Measurements from ENCODE around the gene FBL. TPM values are rescaled to one million over a fixed set of nuclear protein-coding genes. Genes with fewer than 3 reads are reported as not detected.
"Not testable (repeated sequence)": the region's sequence is repeated elsewhere in the genome, so short reads cannot be mapped to it uniquely, and the experiment has no call there.

The FBL gene
- total RNA-seq, 1 donor from 2014 or later, result 250 TPM

DNA sequence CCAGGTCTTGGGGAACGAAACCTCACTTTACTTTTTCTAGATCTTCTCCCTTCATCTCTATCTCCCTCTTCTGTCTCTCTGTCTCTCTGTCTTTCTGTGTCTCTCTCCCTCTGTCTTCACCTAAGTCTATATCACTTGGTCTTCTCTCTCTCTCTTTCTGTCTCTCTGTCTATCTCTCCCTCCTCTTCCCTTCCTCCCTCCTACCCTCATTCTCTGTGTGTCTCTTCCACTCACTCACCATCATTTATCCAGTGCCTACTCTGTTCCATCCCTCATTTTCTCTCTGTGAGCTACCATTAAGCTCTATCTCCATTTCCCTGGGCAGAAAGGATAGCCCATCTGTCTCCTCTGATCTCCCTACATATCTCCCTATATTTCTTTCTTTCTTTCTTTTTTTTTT is 32.2 kb upstream of the FBL start:
- Mint-ChIP-seq H3K27me3 (peaks cover 10% of the 10 kb centered on the region), H3K36me3 (ENCODE audit: insufficient read depth) (no peaks in the 10 kb centered on the region), H3K9me3 (ENCODE audit: low read depth) (no peaks in the 10 kb centered on the region), H3K4me1 (ENCODE audit: low read depth) (no peaks in the 10 kb centered on the region), H3K27ac (no peak overlapping the region), H3K4me3 (ENCODE audit: low read depth) (no peak overlapping the region)
- TF ChIP-seq, protein P1, sequence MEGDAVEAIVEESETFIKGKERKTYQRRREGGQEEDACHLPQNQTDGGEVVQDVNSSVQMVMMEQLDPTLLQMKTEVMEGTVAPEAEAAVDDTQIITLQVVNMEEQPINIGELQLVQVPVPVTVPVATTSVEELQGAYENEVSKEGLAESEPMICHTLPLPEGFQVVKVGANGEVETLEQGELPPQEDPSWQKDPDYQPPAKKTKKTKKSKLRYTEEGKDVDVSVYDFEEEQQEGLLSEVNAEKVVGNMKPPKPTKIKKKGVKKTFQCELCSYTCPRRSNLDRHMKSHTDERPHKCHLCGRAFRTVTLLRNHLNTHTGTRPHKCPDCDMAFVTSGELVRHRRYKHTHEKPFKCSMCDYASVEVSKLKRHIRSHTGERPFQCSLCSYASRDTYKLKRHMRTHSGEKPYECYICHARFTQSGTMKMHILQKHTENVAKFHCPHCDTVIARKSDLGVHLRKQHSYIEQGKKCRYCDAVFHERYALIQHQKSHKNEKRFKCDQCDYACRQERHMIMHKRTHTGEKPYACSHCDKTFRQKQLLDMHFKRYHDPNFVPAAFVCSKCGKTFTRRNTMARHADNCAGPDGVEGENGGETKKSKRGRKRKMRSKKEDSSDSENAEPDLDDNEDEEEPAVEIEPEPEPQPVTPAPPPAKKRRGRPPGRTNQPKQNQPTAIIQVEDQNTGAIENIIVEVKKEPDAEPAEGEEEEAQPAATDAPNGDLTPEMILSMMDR (IDR thresholded peaks at IDR 0.05; ENCODE audit: unreplicated experiment), result no peak
- DNase-seq (ENCODE audit: low spot score, unreplicated experiment), result no peak

DNA sequence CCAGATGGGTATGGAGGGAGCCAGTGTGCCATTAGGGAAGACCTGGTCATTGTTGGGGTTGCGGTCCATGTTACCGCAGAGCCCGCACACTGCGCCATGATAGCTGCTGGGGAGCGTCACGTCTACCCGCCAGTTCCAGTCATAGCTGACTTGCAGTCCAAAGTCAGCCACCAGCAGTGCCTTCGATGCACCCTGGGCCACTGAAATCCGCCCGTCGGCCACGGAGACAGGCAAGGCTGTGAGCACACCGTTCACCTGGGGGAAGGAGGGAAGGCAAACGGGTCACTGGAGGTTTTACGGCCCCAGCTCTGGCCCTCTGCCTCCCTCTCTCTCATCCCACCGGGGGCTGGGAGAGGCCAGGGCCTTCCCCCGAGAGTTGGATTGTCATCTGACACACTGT is 31.8 kb upstream of the FBL start:
- H3K4me1 Mint-ChIP-seq (ENCODE audit: low read depth); H3K27me3 Mint-ChIP-seq; DNase-seq (ENCODE audit: low spot score, unreplicated experiment); H3K27ac Mint-ChIP-seq; H3K4me3 Mint-ChIP-seq (ENCODE audit: low read depth); H3K9me3 Mint-ChIP-seq (ENCODE audit: low read depth); H3K36me3 Mint-ChIP-seq (ENCODE audit: insufficient read depth): not testable (repeated sequence)

DNA sequence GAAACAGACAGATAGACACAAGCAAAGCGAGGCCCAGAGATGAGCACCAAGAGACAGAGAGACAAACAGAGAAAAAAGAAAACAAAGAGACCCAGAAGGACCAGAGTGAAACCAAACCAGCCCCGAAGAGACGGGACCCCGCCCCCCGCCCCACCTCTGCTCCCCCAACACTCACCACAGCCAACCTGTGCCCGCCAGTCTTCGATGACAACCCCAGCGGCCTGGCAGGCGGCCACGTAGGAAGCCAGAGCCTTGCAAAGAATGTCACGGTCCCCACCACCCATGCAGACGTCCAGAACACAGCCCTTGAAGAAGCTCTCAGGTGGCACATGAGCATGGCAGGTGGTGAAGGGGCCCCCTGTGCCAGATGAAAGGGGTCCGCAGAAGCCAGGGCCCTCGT is 31.3 kb upstream of the FBL start:
- H3K4me3 Mint-ChIP-seq (ENCODE audit: low read depth); H3K4me1 Mint-ChIP-seq (ENCODE audit: low read depth); H3K9me3 Mint-ChIP-seq (ENCODE audit: low read depth): not testable (repeated sequence)

DNA sequence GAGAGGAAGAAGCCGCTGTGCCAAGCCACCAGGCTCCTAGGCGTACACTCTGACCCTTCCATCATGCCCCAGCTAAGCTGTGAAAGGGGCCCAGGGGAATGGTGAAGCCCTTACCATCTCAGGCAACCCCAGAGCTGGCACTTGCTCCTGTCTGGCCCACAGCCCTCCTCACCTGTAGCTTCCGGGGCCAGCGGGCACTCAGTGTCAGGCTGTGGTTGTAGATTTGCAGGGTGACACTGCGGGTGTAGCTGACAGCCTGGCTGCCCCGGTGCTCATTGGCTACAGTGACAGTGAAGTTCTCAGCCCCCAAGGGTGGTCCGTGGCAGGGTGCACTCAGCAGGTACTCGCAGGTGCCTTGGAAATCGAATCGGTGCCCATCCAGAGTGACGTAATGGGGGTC is 30.3 kb upstream of the FBL start:
- not testable (repeated sequence) for H3K27me3 Mint-ChIP-seq; H3K9me3 Mint-ChIP-seq (ENCODE audit: low read depth); H3K36me3 Mint-ChIP-seq (ENCODE audit: insufficient read depth); H3K4me3 Mint-ChIP-seq (ENCODE audit: low read depth); H3K27ac Mint-ChIP-seq; DNase-seq (ENCODE audit: low spot score, unreplicated experiment); H3K4me1 Mint-ChIP-seq (ENCODE audit: low read depth)

More for the DNA sequence above, 31.3 kb upstream of the FBL start:
- DNase-seq (ENCODE audit: low spot score, unreplicated experiment); H3K27me3 Mint-ChIP-seq; H3K36me3 Mint-ChIP-seq (ENCODE audit: insufficient read depth); H3K27ac Mint-ChIP-seq: not testable (repeated sequence)

DNA sequence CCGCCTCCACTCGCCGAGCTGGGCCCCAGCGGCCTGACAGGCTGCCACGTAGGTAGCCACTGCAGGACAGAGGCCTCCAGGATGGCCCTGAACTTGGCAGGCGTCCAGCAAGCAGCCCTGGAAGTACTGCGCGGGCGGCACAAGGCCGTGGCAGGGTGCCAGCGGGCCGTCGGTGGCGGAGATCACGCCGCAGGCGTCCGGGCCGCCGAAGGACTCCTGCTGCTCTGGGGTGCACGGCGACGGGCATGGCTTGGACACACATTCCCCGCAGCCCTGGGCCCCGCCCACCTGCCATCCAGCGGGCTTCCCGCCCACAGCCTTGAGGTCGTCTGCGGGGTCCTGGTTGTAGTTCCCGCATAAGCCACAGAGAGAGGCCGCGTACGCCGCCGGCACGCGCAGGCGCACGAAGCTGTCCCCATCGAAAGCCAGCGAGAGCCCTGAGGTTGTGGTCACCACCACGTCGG is 29.3 kb upstream of the FBL start:
- not testable (repeated sequence) for H3K9me3 Mint-ChIP-seq (ENCODE audit: low read depth); H3K4me3 Mint-ChIP-seq (ENCODE audit: low read depth); DNase-seq (ENCODE audit: low spot score, unreplicated experiment); H3K27me3 Mint-ChIP-seq; H3K4me1 Mint-ChIP-seq (ENCODE audit: low read depth); H3K36me3 Mint-ChIP-seq (ENCODE audit: insufficient read depth); H3K27ac Mint-ChIP-seq

DNA sequence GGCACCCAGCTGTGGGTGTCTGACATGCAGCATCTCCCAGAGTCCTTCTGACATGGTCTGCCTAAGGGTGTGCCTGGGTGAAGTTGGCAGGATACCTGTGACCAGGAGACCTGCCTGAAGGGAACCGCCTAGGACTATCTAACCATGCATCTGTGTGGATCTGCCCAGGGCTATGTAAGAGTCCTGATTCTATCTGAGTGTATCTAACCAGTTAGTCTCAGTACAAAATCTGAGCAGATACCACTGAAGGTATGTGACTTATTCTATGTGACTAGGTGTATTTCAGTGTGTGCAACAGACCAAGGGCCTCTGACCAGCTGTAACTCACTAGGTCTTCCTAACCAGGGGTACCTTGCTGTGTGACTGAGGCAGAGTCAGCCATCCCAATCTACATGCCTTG is 28.2 kb upstream of the FBL start:
- no peak for DNase-seq (ENCODE audit: low spot score, unreplicated experiment)
- Mint-ChIP-seq H3K4me1 (ENCODE audit: low read depth) (no peaks in the 10 kb centered on the region), H3K36me3 (ENCODE audit: insufficient read depth) (no peaks in the 10 kb centered on the region), H3K4me3 (ENCODE audit: low read depth) (no peak overlapping the region), H3K27ac (no peak overlapping the region), H3K27me3 (peaks cover 13% of the 10 kb centered on the region), H3K9me3 (ENCODE audit: low read depth) (no peaks in the 10 kb centered on the region)
- TF ChIP-seq, protein P1 (IDR thresholded peaks at IDR 0.05; ENCODE audit: unreplicated experiment), result no peak

DNA sequence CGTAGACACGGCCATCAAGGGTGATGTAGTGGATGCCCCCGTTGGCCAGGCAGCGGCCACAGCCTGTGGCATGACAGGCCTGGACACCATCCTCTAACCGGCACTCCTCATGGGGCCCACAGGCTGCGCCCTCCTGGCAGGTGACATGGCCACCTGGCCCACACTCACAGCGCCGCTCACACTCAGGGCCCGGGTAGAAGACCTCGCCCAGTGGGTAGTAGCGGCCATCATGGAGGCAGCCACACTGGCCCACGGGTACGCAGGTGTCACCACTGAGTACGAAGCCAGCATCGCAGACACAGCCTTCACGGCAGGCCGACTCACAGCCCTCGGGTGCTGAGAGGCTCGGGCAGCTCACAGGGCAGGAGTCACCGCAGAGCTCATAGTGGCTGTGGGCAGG is 27.2 kb upstream of the FBL start:
- Mint-ChIP-seq H3K36me3 (ENCODE audit: insufficient read depth) (no peaks in the 10 kb centered on the region), H3K27me3 (peaks cover 15% of the 10 kb centered on the region), H3K4me1 (ENCODE audit: low read depth) (no peaks in the 10 kb centered on the region), H3K9me3 (ENCODE audit: low read depth) (no peaks in the 10 kb centered on the region), H3K27ac (no peak overlapping the region), H3K4me3 (ENCODE audit: low read depth) (no peak overlapping the region)
- TF ChIP-seq, protein P1 (IDR thresholded peaks at IDR 0.05; ENCODE audit: unreplicated experiment), result no peak
- DNase-seq (ENCODE audit: low spot score, unreplicated experiment), result no peak
